DMS53 (cell line): ENCODE data around the gene WNT5B.
"Not testable (repeated sequence)": the region's sequence is repeated elsewhere in the genome, so short reads cannot be mapped to it uniquely, and the experiment has no call there.

Experiments used
- DNase-seq: peaks from one replicate; lab custom pipeline; 2025; lab: John Stamatoyannopoulos, UW

Gene WNT5B

DNA sequence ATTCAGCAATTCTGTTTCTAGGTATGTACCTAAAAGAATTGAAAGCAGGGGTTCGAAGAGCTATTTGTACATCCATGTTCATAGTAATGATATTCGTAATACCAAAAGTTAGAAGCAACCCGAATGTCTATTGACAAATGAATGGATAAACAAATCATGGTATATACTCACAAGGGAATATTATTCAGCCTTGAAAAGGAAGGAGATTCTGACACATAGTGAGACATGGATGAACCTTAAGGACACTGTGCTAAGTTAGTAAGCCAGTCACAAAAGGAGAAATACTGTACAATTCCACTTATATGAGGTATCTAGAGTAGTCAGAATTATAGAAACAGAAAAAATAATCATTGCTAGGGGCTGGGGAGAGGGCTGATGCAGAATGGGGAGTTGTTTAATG, 30.3 kb upstream of the WNT5B start:
- no peak for DNase-seq

DNA sequence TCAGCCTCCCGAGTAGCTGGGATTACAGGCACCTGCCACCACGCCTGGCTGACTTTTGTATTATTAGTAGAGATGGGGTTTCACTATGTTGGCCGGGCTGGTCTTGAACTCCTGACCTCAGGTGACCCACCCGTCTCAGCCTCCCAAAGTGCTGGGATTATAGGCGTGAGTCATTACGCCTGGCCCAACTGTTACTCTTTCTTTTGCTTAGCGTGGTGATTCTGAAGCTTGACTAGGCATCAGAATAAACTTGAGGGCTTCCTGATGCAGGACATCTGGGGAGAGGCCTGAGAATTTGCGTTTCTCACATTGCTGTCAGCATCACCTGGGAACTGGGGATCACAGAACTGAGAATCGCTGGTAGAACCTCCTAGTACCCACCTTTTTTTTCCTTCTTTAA, 26.3 kb upstream of the WNT5B start:
- DNase-seq, result not testable (repeated sequence)

DNA sequence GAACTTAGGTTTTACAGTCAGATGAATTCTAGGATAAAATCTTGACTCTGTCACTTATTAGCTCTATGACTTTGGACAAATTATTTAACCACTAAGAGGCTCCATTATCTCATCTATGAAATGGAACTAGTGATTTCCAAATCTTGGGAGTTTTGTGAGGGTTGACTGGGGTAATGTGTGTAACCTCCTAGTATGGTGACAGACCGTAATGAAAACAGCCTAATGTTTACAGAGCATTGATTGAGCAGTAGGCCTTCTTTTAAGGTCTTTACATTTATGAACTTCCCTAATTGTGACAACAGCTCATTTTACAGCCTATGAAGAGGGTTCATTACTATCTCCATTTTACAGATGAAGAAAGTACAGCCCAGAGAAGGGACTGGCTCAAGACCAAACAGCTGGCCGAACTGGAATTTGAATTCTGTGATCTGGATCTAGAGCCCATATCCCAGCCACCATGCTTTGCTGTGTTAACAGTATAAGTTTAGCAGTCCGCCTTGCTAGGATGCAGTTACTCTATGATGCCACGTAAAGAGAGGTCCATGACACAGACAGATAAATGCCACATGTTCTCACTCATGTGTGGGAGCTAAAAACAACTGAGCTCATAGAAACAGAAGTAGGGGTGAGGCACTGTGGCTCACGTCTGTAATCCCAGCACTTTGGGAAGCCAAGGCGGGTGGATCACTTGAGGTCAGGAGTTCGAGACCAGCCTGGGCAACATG, 25.6 kb upstream of the WNT5B start:
- DNase-seq, result no peak

DNA sequence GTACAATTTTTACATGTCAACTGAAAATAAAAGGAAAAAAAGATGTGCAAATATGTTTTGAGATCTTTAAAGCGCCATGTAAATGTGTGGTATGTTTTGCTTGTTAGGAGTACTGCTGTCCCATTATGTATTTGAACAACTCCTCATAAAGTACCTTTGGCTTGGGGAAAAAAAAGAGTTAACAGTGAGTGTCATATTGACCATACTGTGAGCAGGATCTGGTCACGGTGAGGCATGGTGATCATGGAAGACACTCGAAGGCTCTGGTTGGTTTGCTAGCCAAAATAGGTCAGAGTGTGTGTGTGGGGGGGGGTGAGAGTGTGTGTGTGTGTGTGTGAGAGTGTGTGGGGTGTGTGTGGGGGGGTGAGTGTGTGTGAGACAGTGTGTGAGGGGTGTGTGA, 24.6 kb upstream of the WNT5B start:
- DNase-seq, result peak; percentile 47

DNA sequence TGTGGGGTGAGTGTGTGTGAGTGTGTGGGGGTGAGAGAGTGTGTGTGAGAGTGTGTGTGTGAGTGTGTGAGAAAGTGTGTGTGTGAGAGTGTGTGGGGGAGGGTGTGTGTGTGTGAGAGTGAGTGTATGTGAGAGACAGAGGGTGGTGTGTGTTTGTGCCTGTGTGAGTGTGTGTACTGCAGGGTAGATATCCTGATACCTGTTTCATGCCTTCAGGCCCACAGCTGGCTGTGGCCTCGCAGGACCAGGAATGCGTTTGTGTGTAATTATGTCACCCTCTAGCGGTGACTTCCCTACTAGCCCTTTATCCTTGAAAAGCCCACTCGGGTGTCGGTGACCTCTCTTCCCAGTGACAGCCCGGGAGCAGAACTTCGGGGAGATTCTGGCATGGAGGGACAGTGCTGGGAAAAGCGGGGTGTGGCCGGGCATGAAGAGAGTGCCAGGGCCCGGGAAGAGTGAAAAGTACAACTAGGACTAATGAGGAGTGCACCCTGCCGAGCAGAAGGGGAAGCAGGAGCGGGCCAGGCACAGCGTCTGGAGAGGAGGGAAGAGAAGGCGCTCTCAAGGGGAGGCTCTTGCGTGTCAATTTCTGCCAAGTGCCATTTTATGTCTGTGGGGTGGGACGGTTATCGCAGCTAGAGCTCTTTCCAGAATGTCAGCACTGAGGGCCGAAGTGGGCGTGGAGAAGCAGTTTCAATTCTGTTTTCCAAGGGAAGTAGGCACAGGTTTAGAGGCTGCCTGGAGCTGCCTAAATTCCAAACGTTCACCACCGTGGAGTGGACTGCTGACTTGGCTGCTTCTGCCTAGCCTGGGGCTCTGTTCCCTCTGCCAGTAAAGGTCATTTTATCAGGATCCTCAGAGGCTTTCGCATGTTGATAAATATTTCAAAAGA, 23.7 kb upstream of the WNT5B start:
- peak; percentile 98 for DNase-seq

DNA sequence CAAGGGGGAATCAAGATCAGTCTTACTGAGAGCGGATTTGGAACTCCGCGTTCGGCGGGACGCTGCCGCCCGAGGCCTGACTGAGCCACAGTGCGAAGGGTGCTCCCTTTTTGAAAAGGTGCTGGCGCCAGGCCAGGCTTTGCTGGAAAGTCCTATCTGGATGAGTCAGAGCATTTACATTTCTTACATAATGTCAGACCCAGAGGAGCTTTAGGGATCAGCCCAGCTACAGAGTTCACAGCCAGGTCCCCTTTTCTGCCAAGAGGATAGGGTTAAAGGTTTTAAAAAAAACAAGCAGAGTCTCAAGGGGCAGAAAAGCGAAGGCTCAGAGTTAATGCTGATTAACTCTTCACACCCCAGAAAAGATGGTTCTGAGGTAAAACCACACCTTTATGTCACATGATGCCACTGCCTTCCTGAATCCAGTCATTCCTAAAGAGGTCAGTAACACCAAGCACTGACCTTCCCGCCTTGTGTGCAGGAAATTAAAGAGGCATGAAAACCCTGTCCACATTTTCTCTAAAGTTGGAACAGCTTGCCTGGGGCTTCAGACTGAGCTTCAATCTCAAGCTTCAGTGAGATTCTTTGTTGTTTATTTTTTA, 22.9 kb upstream of the WNT5B start:
- peak; percentile 98 for DNase-seq

DNA sequence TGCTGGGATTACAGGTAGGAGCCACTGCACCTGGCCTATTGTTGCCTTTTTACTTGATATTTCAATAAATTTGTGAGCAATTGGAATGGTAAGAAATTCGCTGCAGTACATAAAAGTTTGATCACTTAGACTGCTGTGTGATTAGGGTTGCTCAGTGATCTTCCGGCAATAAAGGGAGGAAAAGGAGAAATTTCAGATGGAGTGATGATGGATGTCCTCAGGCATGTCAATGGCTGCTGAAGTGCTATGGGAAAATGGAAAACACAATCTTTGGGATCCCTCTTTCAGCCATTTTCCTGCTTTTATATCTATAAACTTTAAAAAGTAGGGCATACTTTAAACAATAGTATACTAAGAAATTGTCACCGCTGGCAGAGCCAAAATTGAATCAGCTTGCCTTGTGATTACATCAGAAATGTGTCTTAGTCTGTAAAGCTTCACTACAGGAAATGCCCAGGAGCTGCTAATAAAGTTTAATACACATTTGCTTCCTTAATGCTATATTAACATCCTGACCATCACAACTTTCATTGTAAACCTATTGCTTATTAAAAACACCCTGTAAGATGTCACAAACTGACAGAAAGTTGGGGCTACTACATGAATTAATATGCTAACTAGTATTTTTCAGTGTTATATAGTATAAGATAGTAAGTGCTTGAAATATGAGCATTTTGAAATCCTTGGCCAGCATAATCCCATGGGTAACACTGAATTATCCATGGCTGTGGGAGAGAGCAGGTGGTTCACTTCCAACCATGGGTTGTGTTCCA, 20.9 kb upstream of the WNT5B start:
- DNase-seq, result peak; percentile 28

DNA sequence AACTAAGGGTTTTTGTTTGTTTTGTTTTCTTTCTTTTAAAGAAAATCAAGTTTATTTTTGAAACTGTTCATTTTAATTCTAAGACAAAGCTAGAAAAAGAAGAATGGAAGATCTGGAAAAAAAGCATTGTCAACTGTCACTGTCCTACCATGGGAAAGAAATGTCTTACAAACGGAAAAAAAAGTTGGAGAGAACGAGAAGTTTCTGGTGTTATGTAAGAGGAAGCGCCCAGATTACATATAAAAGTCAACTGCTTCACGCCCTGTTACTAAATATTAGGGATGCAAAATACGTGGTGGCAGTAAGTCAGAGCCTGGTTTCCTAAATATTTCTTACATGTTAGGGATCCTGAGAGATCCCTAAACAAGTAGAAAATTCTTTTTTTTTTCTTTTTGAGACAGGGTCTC, 20.3 kb upstream of the WNT5B start:
- DNase-seq, result no peak

DNA sequence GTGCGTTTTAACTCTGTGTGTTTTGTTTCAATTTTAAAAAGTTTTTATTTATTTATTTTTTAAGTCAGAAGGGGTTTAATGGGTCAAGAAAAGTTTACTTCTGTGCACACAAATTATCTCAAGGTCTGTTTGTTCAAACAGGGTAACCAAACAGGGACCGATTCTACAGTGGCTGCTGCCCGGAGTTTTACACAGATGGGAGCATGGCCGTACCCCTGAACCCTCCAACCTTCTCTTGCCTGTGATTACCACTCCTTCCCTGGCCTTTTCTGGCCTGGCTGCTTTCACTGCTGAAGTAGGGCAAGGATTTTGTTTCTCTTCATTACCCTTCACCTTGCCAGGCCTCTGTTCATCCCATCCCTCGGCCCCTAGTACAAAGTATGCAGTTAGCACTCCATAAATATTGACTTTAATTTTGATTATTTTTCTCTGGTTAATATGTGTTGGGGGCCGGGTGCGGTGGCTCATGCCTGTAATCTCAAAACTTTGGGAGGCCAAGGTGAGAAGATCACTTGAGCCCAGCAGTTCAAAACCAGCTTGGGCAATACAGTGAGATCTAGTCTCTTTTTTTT, 18.9 kb upstream of the WNT5B start:
- DNase-seq, result no peak

DNA sequence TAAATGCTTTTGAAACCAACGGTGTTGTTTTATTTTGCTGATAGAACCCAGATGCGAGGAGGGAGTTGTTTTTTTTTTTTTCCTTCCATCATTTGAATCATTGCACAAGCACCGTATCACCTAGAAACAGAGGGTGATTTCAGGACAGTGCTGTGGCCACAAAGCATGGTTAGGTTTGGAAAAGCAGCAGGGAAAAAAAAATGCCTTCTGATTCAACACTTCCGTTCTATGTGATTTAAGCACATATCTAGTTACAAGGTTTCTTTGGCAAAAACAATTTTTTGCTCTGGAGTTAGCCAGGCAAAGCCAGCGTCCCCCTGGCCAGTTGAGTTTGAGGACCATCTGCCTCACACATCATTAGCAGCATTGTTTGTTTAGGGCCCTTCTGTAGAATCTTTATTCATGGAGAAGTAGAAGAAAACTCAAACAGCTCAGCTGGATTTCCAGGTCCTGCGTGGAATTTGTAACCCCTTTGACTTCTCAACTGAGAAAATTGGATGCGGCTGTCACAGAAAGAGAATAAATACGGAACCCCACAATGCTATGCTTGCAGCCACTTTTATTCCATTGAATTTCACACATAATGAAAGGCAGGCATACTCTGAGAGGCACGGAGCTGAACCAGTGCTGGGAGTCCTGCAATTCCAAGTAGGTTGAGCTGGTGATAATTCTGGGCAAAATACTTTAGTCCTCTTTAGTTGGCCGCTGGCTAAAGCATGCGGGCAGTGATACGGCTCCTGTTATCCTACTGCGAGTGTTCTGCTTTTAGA, 17.0 kb upstream of the WNT5B start:
- DNase-seq, result no peak

DNA sequence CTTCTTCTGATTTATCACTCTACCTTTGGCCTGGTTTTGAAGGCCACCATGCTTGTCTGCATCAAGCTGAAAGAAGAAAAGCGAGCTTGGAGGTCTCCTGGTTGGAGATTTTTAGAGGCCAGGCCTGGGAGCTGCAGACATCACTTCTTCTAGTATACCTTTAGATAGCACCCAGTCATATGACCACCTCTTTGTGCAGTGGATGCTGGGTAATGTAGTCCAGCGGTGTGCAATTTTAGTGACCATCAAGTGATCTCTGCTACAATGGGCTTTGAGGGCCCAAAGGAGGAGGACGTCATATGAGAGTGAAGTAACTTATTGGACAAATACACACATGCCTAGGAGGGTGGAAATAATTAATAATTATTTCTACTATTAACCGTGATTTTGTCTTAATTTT, 15.2 kb upstream of the WNT5B start:
- DNase-seq, result peak; percentile 44

DNA sequence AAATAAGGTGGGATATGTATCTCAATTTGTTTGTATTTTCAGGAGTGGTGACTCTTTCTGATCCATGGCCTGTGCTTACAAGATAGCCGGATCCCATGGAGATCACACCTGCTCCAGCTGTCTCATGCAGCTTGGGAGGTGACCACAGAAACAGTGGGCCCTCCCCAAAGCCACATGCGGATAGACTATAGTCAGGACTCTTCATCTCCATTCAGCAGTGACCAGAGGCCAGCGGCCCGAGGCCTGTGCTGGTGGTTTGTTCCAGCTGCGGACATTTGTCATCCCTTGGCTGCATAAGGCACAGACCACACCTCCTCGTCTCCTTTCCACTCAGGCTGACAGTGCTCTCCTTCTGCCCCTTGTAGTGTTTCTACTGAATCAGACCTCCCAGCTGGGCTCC, 14.7 kb upstream of the WNT5B start:
- DNase-seq, result no peak

DNA sequence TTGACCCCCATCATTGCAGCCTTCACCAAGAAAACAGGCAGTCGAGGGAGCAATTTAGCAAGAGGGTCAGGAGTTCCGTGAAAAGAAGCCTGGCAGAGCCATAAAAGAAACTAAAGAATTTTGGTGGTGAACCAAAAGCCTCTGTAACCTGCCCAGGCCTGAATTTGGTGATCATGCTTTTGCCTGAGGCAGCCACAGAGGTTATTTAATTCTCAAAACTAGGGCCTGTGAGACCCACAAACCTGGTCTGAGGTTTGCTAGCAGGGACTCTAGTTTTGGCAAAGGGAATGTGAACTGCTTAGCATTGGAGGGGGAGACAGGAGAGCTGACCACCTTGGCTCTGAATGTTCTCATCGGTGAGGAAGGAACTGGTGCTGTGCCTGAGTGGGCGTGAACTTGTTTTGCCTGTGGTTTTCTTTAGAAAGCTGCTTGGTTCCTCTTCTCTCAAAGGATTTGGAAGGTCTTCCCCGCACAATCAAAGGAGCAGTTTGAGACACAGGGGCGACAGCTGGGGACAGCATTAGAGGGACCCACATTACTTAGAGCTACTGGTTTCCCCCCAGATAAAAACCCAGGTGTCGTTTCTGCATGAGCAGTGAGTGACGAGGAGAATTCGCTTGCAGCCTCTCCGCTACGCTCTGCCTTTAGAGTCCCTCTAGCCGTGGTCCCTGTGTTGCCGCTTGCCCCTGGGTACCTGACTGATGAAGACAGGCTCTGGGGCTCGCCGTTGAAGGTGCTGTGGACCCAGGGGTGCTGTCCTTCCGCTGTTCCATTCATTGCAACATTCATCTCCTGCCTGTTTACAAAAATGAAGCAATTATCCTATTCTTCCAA, 12.6 kb upstream of the WNT5B start:
- no peak for DNase-seq

DNA sequence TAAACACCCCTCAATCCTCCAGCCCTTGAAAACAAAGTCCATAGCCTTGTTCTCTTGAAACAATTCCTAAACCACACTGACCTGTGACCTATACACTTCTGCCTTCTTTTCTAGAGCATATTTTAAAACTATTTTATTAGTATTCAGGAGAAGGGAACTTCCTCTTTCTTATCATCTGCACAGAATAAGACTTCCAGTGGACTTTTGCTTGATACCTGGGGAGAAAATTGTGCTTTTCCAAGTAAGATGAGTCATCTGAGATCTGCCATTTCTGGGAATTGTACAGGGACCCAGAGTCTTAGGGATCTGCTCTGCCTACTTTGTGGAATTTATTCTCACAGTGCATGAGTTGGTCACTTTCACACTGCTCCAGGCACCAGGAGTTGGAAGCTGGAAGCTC, 10.5 kb upstream of the WNT5B start:
- no peak for DNase-seq

DNA sequence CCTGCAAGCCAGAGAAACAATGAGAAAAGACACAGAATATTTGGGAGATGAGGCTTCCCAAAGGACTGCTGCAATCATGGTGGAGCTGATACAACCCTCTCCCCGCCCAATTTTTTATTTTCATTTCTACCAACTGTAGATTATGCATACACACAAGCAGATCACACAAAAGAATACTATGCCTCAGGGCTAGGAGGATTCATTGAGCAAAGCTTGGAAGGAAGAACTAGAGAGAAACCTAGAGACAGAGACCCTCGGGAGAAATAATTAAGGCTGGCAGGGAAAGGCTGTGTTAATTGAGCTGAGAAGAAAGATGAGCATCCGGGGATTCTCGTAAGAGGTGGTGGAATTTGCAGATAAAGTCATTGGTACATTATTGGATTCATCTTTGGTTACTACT, 9.9 kb upstream of the WNT5B start:
- DNase-seq, result no peak

DNA sequence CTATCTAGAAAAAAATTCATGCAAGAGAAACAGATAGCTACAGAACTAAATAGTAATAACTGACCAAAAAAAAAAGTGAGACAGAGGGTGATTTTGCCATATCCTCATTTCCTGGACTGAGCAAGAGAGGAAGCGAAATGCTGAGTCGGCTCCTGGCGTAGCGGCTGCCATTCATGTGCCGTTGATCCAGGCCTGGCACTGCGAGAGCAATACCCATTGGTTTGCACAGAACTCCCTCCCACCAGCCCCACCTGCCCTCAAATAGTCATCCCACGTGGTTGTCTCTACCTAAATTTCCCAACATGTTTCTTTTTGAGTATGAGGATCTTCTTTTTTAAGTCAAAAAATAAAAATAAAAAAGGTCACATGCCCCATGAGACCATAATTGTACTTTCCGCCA, 9.4 kb upstream of the WNT5B start:
- no peak for DNase-seq

DNA sequence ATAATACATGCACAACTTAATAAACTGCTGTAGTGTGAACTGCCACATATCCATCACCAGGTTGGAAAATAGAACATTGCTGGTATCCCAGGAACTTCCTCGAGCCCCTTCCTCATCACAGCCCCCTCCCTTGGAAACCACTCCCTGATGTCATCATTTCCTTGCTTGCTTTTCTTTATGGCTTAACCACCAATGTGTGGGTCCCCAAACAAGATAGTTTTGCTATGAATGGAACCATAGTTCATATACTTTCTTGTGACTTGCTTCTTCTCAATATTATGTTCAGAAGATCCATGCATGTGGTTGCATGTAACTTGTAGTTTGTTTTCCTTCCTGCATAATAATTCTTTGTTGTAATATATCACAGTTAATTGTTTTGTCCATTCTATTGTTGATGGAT, 8.9 kb upstream of the WNT5B start:
- DNase-seq, result no peak

DNA sequence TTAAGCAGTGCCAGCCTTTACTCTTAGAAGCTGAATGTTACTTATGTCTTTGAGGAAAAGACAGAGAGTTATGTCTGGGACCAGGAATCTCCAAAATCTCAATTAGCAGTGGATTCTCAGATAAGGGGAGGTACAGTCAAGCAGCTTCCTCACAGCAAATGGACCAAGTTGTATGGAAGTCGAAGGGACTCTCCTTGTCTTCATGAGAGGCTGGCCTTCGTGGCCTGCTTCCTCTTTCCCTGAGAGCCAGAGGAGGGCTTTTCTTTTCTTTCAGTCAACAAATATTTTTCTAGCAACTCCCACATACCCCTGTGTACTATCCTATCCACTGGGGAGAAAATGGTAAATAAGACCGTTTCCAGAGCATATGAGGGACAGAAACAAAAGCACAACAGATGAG, 6.6 kb upstream of the WNT5B start:
- DNase-seq, result no peak

DNA sequence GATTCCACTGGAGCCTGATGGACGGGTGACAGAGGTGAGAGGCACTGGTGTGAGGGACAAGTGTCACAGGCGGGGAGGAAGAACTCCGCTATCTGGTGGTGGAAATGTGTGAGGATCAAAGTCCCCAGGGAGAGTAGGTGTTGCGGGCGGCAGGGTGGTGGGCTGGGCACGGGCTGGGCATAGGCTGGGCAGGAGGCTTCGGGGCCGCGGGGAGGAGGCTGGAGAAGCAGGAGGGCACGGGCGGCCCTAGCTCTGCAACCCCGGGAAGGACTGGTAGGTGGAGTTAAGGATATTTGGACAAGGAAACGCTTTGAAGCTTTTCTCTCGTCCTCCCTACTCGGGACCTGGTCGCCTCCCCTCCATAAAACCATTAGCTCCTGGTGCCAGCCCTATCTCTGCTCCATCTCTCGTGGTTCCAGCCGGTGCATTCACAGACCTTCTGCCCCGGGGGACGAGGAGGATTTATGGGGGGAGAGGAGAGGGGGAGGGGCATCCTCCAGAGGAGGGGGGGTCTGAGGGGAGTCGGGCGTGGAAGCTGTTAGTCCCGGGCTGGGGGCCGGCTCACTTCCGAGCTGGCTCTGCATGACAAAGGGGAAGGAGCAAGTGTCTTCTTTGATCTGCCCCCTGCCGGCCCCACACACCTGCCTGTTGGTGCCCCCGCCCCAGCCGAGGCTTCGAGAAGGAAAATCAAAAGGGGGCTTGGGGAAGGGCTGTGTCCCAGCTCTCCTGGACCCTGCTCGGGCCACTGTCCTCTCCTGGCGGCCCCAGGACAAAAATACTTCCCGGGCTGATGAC, 504 bp downstream of the WNT5B start:
- DNase-seq, result peak; percentile 81
